Right lobe of liver (tissue), 4 donors: ENCODE data around the gene PLAAT4.

ENCODE experiments used
- CTCF ChIP-seq, 4 donors: fragments of 200-600 bp in 3 of 4; fragments of 450-650 bp in 1 of 4; IDR thresholded peaks; one replicate each; pipeline versions ENCODE4 v1.5.1 to v1.8.0; 2016 to 2022; ENCODE audit warnings: antibody characterized with exemption in 4 of 4, mild to moderate bottlenecking in 2 of 4
- POLR2A ChIP-seq: fragments of 450-650 bp; IDR thresholded peaks from one replicate; pipeline ENCODE4 v1.6.1; 2017; ENCODE audit warnings: antibody characterized with exemption, mild to moderate bottlenecking
- donor health status: DM: no; HTN: no; CAD: no.
- donor health status: DM: no; HTN: no; CAD: no.
- donor health status: DM: no; HTN: yes; CAD: no.

GRCh38 chr11:63517156-63517555 lies 19.5 kb upstream of the PLAAT4 start:
- TF ChIP-seq CTCF (IDR thresholded peaks at IDR 0.05) (no peak), POLR2A (no peak)
